ENCODE results near the gene KCNK4. TPM values are rescaled to one million over a fixed set of nuclear protein-coding genes. Genes with fewer than 3 reads are reported as not detected.

The KCNK4 gene
- total and polyA plus RNA-seq, 2 donors (not counting 3 experiments of a cell fraction or from before 2014, with no cell fraction given) = 0.06 to 0.44 TPM

GRCh38 chr11:64296830-64297698 lies 6.0 kb downstream of the KCNK4 start:
- no peak for FAIRE-seq
- Histone ChIP-seq H3K4me1 (ENCODE audit: control insufficient read depth, extremely low read depth, insufficient read depth, low read length) (peaks cover 17% of the 10 kb centered on the region), H3K27ac (ENCODE audit: insufficient read depth, low read depth, low read length) (no peak overlapping the region), H3K9me3 (replicated peaks; ENCODE audit: control insufficient read depth, insufficient read depth, low read length) (no peaks in the 10 kb centered on the region), H3K36me3 (ENCODE audit: control insufficient read depth in 2 of 2, extremely low read depth in 1 of 2, insufficient read depth in 2 of 2, low read length in 2 of 2) (no peaks in the 10 kb centered on the region), H4K20me1 (replicated peaks; ENCODE audit: control insufficient read depth, extremely low read depth, insufficient read depth, low read length) (no peaks in the 10 kb centered on the region), H3K27me3 (ENCODE audit: control insufficient read depth in 2 of 2, insufficient read depth in 2 of 2, low read length in 2 of 2) (peaks cover 54 to 78% of the 10 kb centered on the region in 2 experiments), H3K4me3 (replicated peaks in 1 of 3; ENCODE audit: insufficient read depth in 1 of 3, low read depth in 1 of 3, low read length in 3 of 3) (no peak overlapping the region), H3K9ac (replicated peaks; ENCODE audit: extremely low read depth, insufficient read depth, low read length) (no peak overlapping the region), H3K9me1 (replicated peaks; ENCODE audit: control insufficient read depth, extremely low read depth, insufficient read depth, low read length) (no peaks in the 10 kb centered on the region), H3K79me2 (ENCODE audit: control insufficient read depth, insufficient read depth, low read length) (no peaks in the 10 kb centered on the region), H2AFZ (ENCODE audit: low read depth, low read length) (no peak overlapping the region), H3K4me2 (ENCODE audit: insufficient read depth, low read length) (no peak overlapping the region)
- no peak for DNase-seq (ENCODE audit: low read depth, low spot score)
- intact Hi-C loops (cut with micrococcal nuclease) (no loop called here), dilution Hi-C loops (cut with MboI; ENCODE audit: extremely low pct_ligation_motif_present, low sequenced_read_pairs) (no loop called here)
- CTCF ChIA-PET = interaction anchor here (1.7 kb wide), 1 partner anchor 93 kb away, joined by 6 read pairs; no protein-coding TSS in a partner anchor
- no peak for TF ChIP-seq EZH2 (IDR thresholded peaks at IDR 0.05; ENCODE audit: borderline replicate concordance, low read depth, low read length, severe bottlenecking)
- TF ChIP-seq GATA2 (IDR thresholded peaks at IDR 0.05; ENCODE audit: insufficient read depth, insufficient read length, low read depth, low read length) = no peak
- TF ChIP-seq JUN (IDR thresholded peaks at IDR 0.05; ENCODE audit: borderline replicate concordance, insufficient read depth, insufficient read length, low read depth) = no peak
- TF ChIP-seq POLR2A (IDR thresholded peaks at IDR 0.05; ENCODE audit: low read depth, low read length) = no peak
- no TSS peak for BruUV-seq (replicated peaks)
- POLR2A ChIA-PET = interaction anchor here (0.6 kb wide), 1 partner anchor 267 kb away, joined by 3 read pairs; no protein-coding TSS in a partner anchor

- POLR2A ChIA-PET = interaction anchor here (0.6 kb wide), 1 partner anchor 267 kb away, joined by 3 read pairs; no protein-coding TSS in a partner anchor
- Histone ChIP-seq H3K9me3 (replicated peaks; ENCODE audit: control insufficient read depth, insufficient read depth, low read length) (no peaks in the 10 kb centered on the region), H3K4me3 (replicated peaks in 1 of 3; ENCODE audit: insufficient read depth in 1 of 3, low read depth in 1 of 3, low read length in 3 of 3) (no peak overlapping the region), H3K9ac (replicated peaks; ENCODE audit: extremely low read depth, insufficient read depth, low read length) (no peak overlapping the region), H3K9me1 (replicated peaks; ENCODE audit: control insufficient read depth, extremely low read depth, insufficient read depth, low read length) (no peaks in the 10 kb centered on the region), H2AFZ (ENCODE audit: low read depth, low read length) (no peak overlapping the region), H3K79me2 (ENCODE audit: control insufficient read depth, insufficient read depth, low read length) (no peaks in the 10 kb centered on the region), H3K27ac (ENCODE audit: insufficient read depth, low read depth, low read length) (no peak overlapping the region), H3K36me3 (ENCODE audit: control insufficient read depth in 2 of 2, extremely low read depth in 1 of 2, insufficient read depth in 2 of 2, low read length in 2 of 2) (no peaks in the 10 kb centered on the region), H3K27me3 (ENCODE audit: control insufficient read depth in 2 of 2, insufficient read depth in 2 of 2, low read length in 2 of 2) (peaks cover 48 to 70% of the 10 kb centered on the region in 2 experiments), H3K4me1 (ENCODE audit: control insufficient read depth, extremely low read depth, insufficient read depth, low read length) (peaks cover 17% of the 10 kb centered on the region), H3K4me2 (ENCODE audit: insufficient read depth, low read length) (no peak overlapping the region), H4K20me1 (replicated peaks; ENCODE audit: control insufficient read depth, extremely low read depth, insufficient read depth, low read length) (no peaks in the 10 kb centered on the region)
- DNase-seq (ENCODE audit: low read depth, low spot score) (no peak), FAIRE-seq (no peak)
- intact Hi-C loops (cut with micrococcal nuclease) = no loop called here
- CTCF ChIA-PET = interaction anchor here (1.7 kb wide), 1 partner anchor 93 kb away, joined by 6 read pairs; no protein-coding TSS in a partner anchor
- no TSS peak for BruUV-seq (replicated peaks)
- no peak for TF ChIP-seq GATA2 (IDR thresholded peaks at IDR 0.05; ENCODE audit: insufficient read depth, insufficient read length, low read depth, low read length)
- TF ChIP-seq EZH2 (IDR thresholded peaks at IDR 0.05; ENCODE audit: borderline replicate concordance, low read depth, low read length, severe bottlenecking) = peak; percentile 75
- no peak for TF ChIP-seq CTCF (IDR thresholded peaks at IDR 0.05; ENCODE audit: extremely low read depth in 1 of 2, insufficient read depth in 1 of 2, low read depth in 1 of 2, low read length in 2 of 2)
- no peak for TF ChIP-seq JUN (IDR thresholded peaks at IDR 0.05; ENCODE audit: borderline replicate concordance, insufficient read depth, insufficient read length, low read depth)
- TF ChIP-seq POLR2AphosphoS5 (IDR thresholded peaks at IDR 0.05; ENCODE audit: insufficient read depth, low read depth, low read length) = no peak
- dilution Hi-C loops (cut with MboI; ENCODE audit: extremely low pct_ligation_motif_present, low sequenced_read_pairs) = no loop called here
Observed at GRCh38 chr11:64297699-64298358, 6.7 kb downstream of the KCNK4 start.

Data from endothelial cell of umbilical vein (primary cell).